ENCODE data around the gene PLCG1.

PLCG1 gene

DNA sequence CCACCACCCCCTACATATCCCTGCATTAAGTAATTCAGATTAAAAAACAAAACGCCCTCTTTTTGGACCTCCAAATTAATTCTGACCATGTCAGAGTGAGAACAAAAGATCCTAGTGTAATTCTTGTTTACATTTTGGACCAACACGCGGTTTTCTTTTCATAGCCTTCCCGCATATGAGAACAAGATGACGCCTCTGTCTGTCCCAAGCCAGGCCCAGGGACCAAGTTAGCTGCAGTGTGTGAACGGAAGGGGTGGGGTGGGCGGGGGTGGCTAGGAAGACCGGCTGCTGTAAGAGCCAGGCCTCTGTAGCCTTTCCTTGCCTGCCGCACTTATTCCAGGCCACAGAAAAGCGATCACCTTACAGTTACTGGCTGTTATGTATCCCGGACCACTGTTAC, 68.0 kb downstream of the PLCG1 start:
- ATAC-seq: no peak
- TF ChIP-seq ZC3H10 (CRISPR knock-in tag; IDR thresholded peaks at IDR 0.05) (no peak), ZNF70 (CRISPR knock-in tag; IDR thresholded peaks at IDR 0.05) (no peak), PATZ1 (CRISPR knock-in tag; IDR thresholded peaks at IDR 0.05; ENCODE audit: borderline replicate concordance) (no peak), POU6F1 (CRISPR knock-in tag; IDR thresholded peaks at IDR 0.05; ENCODE audit: borderline replicate concordance, low read depth) (no peak)

DNA sequence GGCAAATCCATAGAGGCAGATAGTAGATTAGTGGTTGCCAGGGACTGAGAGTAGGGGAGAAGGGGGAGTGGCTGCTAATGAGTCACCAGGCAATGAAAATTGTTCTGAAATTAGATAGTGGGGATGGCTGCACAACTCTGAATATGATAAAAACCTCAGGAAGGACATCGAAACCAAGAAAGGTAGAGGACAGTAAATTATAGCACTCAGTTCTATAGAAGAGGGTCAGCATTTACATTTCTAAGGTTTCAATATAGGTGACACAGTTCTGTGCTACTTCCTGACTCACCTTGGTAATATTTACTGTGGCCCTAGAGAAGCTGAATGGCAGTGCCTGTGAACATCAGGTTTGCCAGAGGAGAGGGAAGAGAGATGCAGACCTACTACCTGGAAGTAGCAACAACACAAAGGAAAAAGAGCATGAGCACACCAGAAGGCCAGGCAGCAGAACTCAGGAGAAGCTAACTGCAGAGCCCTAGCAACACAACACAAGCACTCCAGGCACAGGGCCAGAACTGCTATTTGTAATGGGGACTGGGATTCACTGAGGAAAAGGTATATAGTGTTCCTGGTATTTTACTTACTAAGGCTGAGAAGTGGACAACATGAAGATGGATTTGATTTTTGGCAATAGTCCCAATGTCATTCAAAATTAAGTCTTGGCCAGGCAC, 75.9 kb downstream of the PLCG1 start:
- TF ChIP-seq RARB (CRISPR knock-in tag; IDR thresholded peaks at IDR 0.05) (no peak), BACH2 (CRISPR knock-in tag; IDR thresholded peaks at IDR 0.05; ENCODE audit: borderline replicate concordance) (no peak), TOX (CRISPR knock-in tag; IDR thresholded peaks at IDR 0.05; ENCODE audit: borderline replicate concordance) (no peak), PATZ1 (CRISPR knock-in tag; IDR thresholded peaks at IDR 0.05; ENCODE audit: borderline replicate concordance) (no peak), ZNF565 (CRISPR knock-in tag; conservative IDR thresholded peaks at IDR 0.05; ENCODE audit: low read depth) (no peak), GLIS3 (CRISPR knock-in tag; IDR thresholded peaks at IDR 0.05) (no peak), PPARA (CRISPR knock-in tag; IDR thresholded peaks at IDR 0.05; ENCODE audit: borderline replicate concordance) (no peak), ZC3H10 (CRISPR knock-in tag; IDR thresholded peaks at IDR 0.05) (no peak), CSDC2 (CRISPR knock-in tag; IDR thresholded peaks at IDR 0.05) (no peak), SNAI2 (CRISPR knock-in tag; IDR thresholded peaks at IDR 0.05) (no peak), ZNF70 (CRISPR knock-in tag; IDR thresholded peaks at IDR 0.05) (no peak), ZFP3 (CRISPR knock-in tag; IDR thresholded peaks at IDR 0.05) (no peak), POU6F1 (CRISPR knock-in tag; IDR thresholded peaks at IDR 0.05; ENCODE audit: borderline replicate concordance, low read depth) (no peak), CREB5 (CRISPR knock-in tag; IDR thresholded peaks at IDR 0.05; ENCODE audit: low read depth) (no peak), ISL1 (CRISPR knock-in tag; IDR thresholded peaks at IDR 0.05) (no peak), ZFP30 (CRISPR knock-in tag; IDR thresholded peaks at IDR 0.05) (no peak), TCF4 (CRISPR knock-in tag; IDR thresholded peaks at IDR 0.05; ENCODE audit: borderline replicate concordance) (no peak), OSR1 (CRISPR knock-in tag; IDR thresholded peaks at IDR 0.05) (no peak)
- TF ChIP-seq, protein P1, sequence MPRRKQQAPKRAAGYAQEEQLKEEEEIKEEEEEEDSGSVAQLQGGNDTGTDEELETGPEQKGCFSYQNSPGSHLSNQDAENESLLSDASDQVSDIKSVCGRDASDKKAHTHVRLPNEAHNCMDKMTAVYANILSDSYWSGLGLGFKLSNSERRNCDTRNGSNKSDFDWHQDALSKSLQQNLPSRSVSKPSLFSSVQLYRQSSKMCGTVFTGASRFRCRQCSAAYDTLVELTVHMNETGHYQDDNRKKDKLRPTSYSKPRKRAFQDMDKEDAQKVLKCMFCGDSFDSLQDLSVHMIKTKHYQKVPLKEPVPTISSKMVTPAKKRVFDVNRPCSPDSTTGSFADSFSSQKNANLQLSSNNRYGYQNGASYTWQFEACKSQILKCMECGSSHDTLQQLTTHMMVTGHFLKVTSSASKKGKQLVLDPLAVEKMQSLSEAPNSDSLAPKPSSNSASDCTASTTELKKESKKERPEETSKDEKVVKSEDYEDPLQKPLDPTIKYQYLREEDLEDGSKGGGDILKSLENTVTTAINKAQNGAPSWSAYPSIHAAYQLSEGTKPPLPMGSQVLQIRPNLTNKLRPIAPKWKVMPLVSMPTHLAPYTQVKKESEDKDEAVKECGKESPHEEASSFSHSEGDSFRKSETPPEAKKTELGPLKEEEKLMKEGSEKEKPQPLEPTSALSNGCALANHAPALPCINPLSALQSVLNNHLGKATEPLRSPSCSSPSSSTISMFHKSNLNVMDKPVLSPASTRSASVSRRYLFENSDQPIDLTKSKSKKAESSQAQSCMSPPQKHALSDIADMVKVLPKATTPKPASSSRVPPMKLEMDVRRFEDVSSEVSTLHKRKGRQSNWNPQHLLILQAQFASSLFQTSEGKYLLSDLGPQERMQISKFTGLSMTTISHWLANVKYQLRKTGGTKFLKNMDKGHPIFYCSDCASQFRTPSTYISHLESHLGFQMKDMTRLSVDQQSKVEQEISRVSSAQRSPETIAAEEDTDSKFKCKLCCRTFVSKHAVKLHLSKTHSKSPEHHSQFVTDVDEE (CRISPR knock-in tag; IDR thresholded peaks at IDR 0.05): no peak
- TF ChIP-seq, protein P2, sequence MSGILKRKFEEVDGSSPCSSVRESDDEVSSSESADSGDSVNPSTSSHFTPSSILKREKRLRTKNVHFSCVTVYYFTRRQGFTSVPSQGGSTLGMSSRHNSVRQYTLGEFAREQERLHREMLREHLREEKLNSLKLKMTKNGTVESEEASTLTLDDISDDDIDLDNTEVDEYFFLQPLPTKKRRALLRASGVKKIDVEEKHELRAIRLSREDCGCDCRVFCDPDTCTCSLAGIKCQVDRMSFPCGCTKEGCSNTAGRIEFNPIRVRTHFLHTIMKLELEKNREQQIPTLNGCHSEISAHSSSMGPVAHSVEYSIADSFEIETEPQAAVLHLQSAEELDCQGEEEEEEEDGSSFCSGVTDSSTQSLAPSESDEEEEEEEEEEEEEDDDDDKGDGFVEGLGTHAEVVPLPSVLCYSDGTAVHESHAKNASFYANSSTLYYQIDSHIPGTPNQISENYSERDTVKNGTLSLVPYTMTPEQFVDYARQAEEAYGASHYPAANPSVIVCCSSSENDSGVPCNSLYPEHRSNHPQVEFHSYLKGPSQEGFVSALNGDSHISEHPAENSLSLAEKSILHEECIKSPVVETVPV (CRISPR knock-in tag; IDR thresholded peaks at IDR 0.05): no peak
- ATAC-seq: peak; percentile 96

Data from SK-N-SH treated with all-trans-retinoic acid at 6 μM for 48 hours (cell line).